Activated naive CD8-positive, alpha-beta T cell (primary cell): ENCODE data around the gene SERHL2.
"Not testable (repeated sequence)": the region's sequence is repeated elsewhere in the genome, so short reads cannot be mapped to it uniquely, and the experiment has no call there.

ENCODE experiments used
- H3K27ac Mint-ChIP-seq: one replicate; pipeline ENCODE4 v1.8.0; 2021; ENCODE audit warnings: mixed read lengths
- H3K27me3 Mint-ChIP-seq: one replicate; pipeline ENCODE4 v1.8.0; 2021; ENCODE audit warnings: mixed read lengths
- H3K36me3 Mint-ChIP-seq: one replicate; pipeline ENCODE4 v1.8.0; 2021; ENCODE audit warnings: mixed read lengths
- H3K4me1 Mint-ChIP-seq: one replicate; pipeline ENCODE4 v1.8.0; 2021; ENCODE audit warnings: low read depth, mixed read lengths
- H3K4me3 Mint-ChIP-seq: one replicate; pipeline ENCODE4 v1.8.0; 2021; ENCODE audit warnings: mild to moderate bottlenecking, mixed read lengths
- H3K9me3 Mint-ChIP-seq: one replicate; pipeline ENCODE4 v1.8.0; 2021; ENCODE audit warnings: low read depth, mixed read lengths

Gene SERHL2

DNA sequence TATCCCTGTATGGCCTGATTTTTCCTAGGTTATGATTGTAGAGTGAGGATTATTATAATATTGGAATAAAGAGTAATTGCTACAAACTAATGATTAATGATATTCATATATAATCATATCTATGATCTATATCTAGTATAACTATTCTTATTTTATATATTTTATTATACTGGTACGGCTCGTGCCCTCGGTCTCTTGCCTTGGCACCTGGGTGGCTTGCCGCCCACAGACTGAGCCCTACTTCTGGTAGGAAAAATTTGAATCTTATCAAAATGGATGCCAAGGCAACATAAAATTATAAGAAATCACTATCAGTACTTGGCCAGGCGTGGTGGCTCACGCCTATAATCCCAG, 1.5 kb upstream of the SERHL2 start:
- H3K9me3 Mint-ChIP-seq, H3K4me1 Mint-ChIP-seq, H3K27me3 Mint-ChIP-seq, H3K36me3 Mint-ChIP-seq, H3K27ac Mint-ChIP-seq: not testable (repeated sequence)
- peak overlapping the region; percentile 52 for H3K4me3 Mint-ChIP-seq

DNA sequence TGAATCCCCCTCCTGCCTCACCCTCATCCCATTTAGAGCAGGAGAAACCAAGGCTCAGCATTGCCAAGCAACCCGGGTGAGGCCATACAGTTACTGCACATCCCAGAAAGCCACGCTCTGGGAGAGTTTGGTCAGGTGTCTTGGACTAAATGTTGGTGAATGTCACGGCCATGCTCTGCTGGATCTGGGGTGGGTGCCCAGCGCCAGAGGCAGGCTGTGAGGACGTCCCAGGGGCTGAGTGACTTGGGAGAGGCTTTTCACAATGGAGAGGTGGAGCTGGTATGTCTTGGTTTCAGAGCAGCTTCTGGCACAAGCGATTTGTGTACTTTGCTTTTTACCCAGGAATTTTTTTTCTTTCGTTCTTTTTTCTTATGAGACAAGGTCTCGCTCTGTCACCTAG, 6.6 kb downstream of the SERHL2 start:
- peaks cover 4% of the 10 kb centered on the region for H3K4me1 Mint-ChIP-seq
- H3K27ac Mint-ChIP-seq, result no peak overlapping the region
- no peak overlapping the region for H3K4me3 Mint-ChIP-seq
- no peaks in the 10 kb centered on the region for H3K27me3 Mint-ChIP-seq
- no peaks in the 10 kb centered on the region for H3K9me3 Mint-ChIP-seq
- peaks cover 3% of the 10 kb centered on the region for H3K36me3 Mint-ChIP-seq

DNA sequence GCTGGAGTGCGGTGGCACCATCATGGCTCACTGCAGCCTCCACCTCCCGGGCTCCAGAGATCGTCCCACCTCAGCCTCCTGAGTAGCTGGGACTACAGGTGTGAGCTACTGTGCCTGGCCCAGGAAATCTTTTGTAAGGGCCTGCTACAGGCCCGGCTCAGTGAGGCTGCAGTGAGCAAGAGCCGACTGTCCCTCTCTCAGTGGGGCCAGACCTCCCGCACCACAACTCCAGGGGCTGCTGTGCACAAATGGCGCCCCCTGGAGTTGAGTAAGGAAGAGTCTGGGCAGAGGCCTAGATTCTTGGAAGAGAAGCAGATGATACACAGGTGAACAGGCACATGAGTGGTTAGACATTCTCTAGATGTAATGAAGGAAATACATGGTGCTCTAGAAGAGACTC, 7.0 kb downstream of the SERHL2 start:
- no peak overlapping the region for H3K27ac Mint-ChIP-seq
- no peaks in the 10 kb centered on the region for H3K9me3 Mint-ChIP-seq
- peaks cover 3% of the 10 kb centered on the region for H3K36me3 Mint-ChIP-seq
- no peak overlapping the region for H3K4me3 Mint-ChIP-seq
- H3K4me1 Mint-ChIP-seq, result peaks cover 4% of the 10 kb centered on the region
- no peaks in the 10 kb centered on the region for H3K27me3 Mint-ChIP-seq

DNA sequence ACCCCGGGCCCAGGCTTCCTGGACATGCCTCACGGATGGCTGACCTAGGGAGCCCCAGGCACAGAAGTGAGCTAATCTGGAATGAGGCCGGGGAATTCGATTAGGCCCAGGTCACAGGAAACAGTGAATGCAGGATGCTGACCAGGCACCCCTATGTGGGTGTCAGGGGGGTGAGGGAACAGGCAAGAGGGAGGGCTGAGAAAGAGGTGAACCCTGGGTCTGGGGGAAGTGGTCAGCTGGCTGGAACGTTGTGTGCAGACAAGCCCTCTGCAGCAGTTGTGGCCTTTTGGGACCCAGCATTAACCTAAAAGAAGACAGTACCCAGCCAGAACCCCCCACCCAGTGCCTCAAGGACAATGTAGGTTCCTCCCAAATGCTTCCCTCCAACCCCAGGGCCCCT, 8.1 kb downstream of the SERHL2 start:
- Mint-ChIP-seq H3K36me3 (peaks cover 3% of the 10 kb centered on the region), H3K9me3 (no peaks in the 10 kb centered on the region), H3K4me1 (peaks cover 4% of the 10 kb centered on the region), H3K27me3 (no peaks in the 10 kb centered on the region), H3K27ac (no peak overlapping the region), H3K4me3 (no peak overlapping the region)

DNA sequence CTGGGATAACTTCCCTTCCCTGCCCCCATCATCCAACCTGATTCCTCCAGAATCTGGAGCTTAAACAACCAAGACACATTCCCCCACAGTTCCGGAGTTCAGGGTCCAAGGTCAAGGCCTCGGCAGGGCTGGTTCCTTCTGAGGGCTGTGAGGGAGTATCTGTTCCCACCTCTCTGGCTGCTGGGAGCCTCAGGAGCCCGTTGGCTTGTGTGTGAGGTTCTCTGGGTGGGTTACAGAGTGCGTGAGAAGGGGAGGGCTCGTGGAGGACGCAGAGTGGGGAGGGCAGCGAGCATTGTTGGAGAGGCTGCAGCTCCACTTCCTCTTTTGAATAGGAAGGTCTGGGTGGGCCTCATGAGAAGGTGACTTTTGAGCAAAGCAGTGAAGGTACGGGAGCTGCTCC, 8.5 kb downstream of the SERHL2 start:
- H3K4me3 Mint-ChIP-seq, result no peak overlapping the region
- H3K27ac Mint-ChIP-seq, result no peak overlapping the region
- H3K9me3 Mint-ChIP-seq, result no peaks in the 10 kb centered on the region

DNA sequence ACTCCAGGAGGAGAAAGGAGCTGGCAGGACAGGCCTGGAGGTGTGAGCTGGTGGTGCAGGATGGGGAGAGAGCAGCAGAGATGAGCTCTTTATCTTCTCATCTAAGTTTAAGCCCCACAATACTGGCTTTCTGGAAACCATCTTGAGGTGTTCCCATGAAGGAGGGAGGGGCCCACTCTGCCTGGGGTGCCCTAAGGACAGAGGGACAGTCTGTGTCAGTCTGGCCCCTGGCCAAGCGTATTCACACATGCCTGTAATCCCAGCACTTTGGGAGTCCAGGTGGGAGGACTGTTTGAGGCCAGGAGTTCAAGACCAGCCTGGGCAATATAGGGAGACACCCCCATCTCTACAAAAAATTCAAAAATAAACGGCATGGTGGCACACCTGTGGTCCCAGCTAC, 8.9 kb downstream of the SERHL2 start:
- H3K36me3 Mint-ChIP-seq, result peaks cover 3% of the 10 kb centered on the region
- H3K27me3 Mint-ChIP-seq, result no peaks in the 10 kb centered on the region
- peaks cover 4% of the 10 kb centered on the region for H3K4me1 Mint-ChIP-seq
- no peak overlapping the region for H3K4me3 Mint-ChIP-seq
- no peak overlapping the region for H3K27ac Mint-ChIP-seq
- no peaks in the 10 kb centered on the region for H3K9me3 Mint-ChIP-seq

More for the DNA sequence above, 8.5 kb downstream of the SERHL2 start:
- Mint-ChIP-seq H3K36me3 (peaks cover 3% of the 10 kb centered on the region), H3K4me1 (peaks cover 4% of the 10 kb centered on the region), H3K27me3 (no peaks in the 10 kb centered on the region)

DNA sequence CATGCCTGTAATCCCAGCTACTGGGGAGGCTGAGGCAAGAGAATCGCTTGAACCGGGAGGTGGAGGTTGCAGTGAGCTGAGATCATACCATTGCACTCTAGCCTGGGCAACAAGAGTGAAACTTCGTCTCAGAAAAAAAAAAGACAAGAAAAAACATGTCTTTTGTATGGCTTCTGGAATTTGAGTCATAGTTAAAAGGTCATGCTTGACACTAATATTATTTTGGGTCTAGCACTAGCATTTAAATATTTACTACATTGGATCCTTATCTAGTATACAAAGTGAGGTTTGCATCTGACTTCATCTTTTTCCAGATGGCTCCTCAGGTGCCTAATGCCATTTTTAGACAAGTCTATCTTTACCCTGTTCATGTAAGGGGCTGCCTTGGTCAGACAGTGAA, 10.2 kb downstream of the SERHL2 start:
- not testable (repeated sequence) for H3K4me1 Mint-ChIP-seq, H3K4me3 Mint-ChIP-seq, H3K27me3 Mint-ChIP-seq, H3K27ac Mint-ChIP-seq, H3K36me3 Mint-ChIP-seq, H3K9me3 Mint-ChIP-seq

DNA sequence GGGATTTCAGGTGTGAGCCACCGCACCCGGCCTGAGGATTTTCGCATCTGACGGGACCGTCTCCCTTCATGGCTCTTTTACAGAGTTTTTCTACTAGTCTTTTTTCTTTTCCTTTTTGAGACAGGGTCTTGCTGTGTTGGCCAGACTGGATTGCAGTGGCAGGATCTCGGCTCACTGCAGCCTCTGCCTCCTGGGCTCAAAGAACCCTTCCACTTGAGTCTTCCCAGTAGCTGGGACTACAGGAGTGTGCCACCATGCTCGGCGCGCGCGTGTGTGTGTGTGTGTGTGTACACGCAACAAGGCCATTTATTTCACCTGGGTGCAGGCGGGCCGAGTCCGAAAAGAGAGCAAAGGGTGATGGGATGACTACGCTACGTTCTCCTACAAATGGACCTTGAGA, 10.9 kb downstream of the SERHL2 start:
- peaks cover 3% of the 10 kb centered on the region for H3K36me3 Mint-ChIP-seq
- no peak overlapping the region for H3K27ac Mint-ChIP-seq
- no peak overlapping the region for H3K4me3 Mint-ChIP-seq
- peaks cover 4% of the 10 kb centered on the region for H3K4me1 Mint-ChIP-seq
- H3K9me3 Mint-ChIP-seq, result no peaks in the 10 kb centered on the region
- H3K27me3 Mint-ChIP-seq, result no peaks in the 10 kb centered on the region

DNA sequence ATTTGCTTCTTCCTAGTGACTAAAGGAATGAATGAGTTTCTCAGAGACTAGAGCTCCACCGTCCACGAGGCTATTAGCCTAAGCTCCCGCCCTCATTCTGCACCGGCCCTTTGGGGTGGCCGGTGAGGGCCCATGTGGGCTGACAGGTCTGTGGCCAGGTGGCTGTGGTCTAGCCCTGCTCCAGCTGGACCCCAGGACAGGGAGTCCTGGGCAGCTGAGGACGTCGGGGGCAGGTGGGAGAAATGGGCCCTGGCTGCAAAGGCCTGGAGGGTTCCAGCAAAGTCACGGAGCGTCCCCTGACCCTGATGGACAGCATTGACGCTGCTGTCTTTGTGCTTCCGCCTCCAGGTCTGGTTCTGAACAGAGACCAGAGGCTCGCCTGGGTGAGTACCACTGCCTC, 12.2 kb downstream of the SERHL2 start:
- no peaks in the 10 kb centered on the region for H3K9me3 Mint-ChIP-seq
- H3K27ac Mint-ChIP-seq, result no peak overlapping the region
- H3K4me3 Mint-ChIP-seq, result no peak overlapping the region
- peaks cover 1% of the 10 kb centered on the region for H3K36me3 Mint-ChIP-seq
- H3K27me3 Mint-ChIP-seq, result no peaks in the 10 kb centered on the region
- H3K4me1 Mint-ChIP-seq, result peaks cover 3% of the 10 kb centered on the region

DNA sequence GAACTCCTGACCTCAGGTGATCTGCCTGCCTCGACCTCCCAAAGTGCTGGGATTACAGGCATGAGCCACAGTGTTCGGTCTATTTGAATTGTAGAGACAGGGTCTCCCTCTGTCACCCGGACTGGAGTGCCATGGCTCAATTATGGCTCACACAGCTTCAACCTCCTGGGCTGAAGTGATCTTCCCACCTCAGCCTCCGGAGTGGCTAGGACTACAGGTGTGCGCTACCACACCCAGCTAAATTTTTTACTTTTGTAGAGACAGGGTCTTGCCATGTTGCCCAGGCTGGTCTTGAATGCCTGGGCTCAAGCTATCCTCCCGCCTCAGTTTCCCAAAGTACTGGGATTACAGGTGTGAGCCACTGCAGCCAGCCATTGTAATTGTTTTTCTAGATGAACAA, 14.2 kb downstream of the SERHL2 start:
- not testable (repeated sequence) for H3K4me3 Mint-ChIP-seq, H3K27ac Mint-ChIP-seq, H3K9me3 Mint-ChIP-seq, H3K27me3 Mint-ChIP-seq, H3K36me3 Mint-ChIP-seq, H3K4me1 Mint-ChIP-seq

DNA sequence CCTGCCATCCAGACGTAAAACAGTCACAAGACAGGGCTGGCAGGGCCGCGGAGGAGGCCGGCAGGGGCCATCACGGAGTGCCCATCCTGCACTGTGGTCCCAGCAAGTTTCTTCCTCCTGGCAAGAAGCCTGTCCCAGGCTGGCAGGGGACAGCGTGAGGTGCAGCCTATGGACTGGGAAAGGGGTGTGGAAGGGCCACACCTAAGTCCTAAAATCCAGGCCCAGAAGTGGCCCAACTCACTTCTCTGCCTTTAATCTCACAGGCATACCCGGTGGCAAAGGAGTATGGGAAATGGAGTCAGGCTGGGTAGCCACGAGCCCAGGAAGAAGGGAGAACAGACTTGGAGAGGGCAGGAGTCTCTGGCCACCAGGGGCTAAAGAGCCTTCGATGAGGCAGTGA, 16.8 kb downstream of the SERHL2 start:
- H3K4me3 Mint-ChIP-seq, H3K36me3 Mint-ChIP-seq, H3K9me3 Mint-ChIP-seq: not testable (repeated sequence)

DNA sequence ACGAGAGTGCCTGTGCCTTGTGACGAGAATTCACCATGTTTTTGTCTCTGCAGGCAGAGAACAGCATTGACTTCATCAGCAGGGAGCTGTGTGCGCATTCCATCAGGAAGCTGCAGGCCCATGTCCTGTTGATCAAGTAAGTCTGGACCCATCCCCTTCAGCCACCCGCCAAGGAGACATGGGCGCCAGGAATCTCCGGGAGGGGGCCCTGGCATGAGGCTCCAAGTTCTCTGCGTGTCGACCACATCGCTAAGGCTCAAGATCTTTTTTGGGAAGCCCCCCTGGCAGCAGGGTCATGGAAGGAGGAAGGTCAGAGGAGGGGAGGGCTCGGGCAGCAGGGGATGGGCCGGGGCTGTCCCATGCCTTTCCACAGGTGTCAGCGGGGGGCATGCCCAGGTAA, 17.3 kb downstream of the SERHL2 start:
- H3K9me3 Mint-ChIP-seq, H3K27me3 Mint-ChIP-seq, H3K27ac Mint-ChIP-seq, H3K36me3 Mint-ChIP-seq, H3K4me1 Mint-ChIP-seq, H3K4me3 Mint-ChIP-seq: not testable (repeated sequence)

More for the DNA sequence above, 16.8 kb downstream of the SERHL2 start:
- H3K27me3 Mint-ChIP-seq, H3K4me1 Mint-ChIP-seq: not testable (repeated sequence)
- peak overlapping the region; percentile 6 for H3K27ac Mint-ChIP-seq

DNA sequence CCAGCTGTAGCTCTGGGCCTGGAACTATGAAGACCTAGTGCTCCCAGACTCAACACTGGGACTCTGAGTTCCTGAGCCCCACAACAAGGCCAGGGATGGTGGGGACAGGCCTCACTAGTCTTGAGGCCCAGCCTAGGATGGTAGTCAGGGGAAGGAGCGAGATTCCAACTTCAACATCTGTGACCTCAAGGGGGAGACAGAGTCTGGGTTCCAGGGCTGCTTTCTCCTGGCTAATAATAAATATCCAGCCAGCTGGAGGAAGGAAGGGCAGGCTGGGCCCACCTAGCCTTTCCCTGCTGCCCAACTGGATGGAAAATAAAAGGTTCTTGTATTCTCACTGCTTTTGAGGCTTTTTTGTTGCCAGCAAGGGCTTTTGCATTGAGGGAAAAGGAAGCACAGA, 20.3 kb downstream of the SERHL2 start:
- H3K27ac Mint-ChIP-seq, H3K4me3 Mint-ChIP-seq, H3K4me1 Mint-ChIP-seq, H3K9me3 Mint-ChIP-seq, H3K36me3 Mint-ChIP-seq, H3K27me3 Mint-ChIP-seq: not testable (repeated sequence)

DNA sequence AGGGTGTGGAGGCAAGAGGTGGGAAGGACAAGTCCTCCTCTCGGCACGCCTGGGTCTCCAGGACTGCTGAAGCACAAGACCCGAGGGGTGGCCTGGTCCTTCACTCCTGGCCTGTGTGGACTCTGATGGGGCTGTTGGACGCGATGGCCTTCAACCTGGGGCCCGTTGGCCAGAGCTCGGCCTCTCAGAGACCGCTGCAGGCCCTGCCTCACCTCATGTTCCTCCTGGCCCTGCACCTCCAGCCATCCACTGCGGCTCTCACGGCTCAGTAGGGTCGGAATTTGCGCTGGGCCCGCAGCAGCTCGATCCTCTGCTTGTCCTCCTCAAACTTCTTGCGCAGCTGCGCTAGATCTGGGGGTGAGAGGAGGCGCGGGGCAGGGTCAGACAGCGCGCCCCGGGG, 20.7 kb downstream of the SERHL2 start:
- not testable (repeated sequence) for H3K4me1 Mint-ChIP-seq, H3K27me3 Mint-ChIP-seq, H3K9me3 Mint-ChIP-seq, H3K4me3 Mint-ChIP-seq, H3K36me3 Mint-ChIP-seq, H3K27ac Mint-ChIP-seq

DNA sequence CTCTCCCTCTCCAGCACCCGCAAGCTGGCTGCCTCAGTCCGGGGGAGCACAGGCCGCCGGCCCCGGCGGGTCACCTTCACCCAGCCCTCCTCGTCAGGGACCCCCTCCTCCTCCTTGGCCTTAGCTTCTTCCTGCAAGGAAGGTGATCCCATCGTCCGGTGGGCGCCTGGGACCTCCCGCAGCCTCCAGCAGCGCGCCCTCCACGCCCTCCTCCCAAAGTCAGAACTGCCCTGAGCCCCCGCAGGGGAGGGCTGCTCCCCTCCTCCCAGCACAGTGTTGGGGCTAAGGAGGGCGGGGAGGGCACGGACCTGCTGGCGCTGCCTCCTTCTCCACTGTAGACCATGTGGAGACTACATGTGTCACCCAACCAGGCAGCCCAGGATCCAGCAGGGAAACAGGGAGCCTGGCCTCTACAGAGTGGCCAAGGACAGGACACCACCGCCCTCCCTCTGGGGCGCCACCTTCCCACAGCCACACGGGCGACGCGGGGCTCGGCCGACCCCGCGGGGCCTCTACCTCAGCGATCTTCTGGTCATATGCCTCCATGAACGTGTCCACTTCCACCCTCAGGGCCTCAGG, 22.3 kb downstream of the SERHL2 start:
- not testable (repeated sequence) for H3K4me3 Mint-ChIP-seq, H3K36me3 Mint-ChIP-seq

DNA sequence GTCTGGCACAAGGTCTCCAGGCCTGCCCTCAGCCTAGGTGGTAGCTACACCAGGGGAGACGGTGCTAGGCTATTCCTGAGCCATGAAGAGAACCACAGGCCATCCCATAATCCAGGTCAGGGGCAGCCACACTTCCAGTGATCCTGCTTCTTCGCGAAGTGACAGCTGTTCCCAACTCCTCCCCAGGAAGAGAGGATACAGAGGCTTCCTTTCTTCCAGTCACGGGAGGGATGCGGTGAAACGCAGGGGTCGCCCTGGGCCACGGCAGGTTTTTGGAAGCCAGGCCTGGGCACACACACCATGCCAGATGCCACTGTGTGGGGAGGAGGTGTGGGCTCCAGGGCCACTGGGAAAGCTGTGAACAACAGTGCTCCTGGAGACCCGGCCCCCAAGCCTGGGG, 23.4 kb downstream of the SERHL2 start:
- not testable (repeated sequence) for H3K36me3 Mint-ChIP-seq, H3K27me3 Mint-ChIP-seq, H3K4me3 Mint-ChIP-seq, H3K27ac Mint-ChIP-seq, H3K4me1 Mint-ChIP-seq, H3K9me3 Mint-ChIP-seq

More for the DNA sequence above, 22.3 kb downstream of the SERHL2 start:
- H3K4me1 Mint-ChIP-seq, H3K27me3 Mint-ChIP-seq, H3K27ac Mint-ChIP-seq, H3K9me3 Mint-ChIP-seq: not testable (repeated sequence)
